Spleen (tissue), 11 donors: ENCODE results near the gene TTF2. TPM values are rescaled to one million over a fixed set of nuclear protein-coding genes. Genes with fewer than 3 reads are reported as not detected.
"Not testable (repeated sequence)": the region's sequence is repeated elsewhere in the genome, so short reads cannot be mapped to it uniquely, and the experiment has no call there.

Source experiments
- DNase-seq: peaks from one replicate; pipeline ENCODE4 v3.0.0-alpha.2; 2020
- H3K27ac ChIP-seq, 8 donors: fragments of 200-600 bp; sonication (generic) in 7 of 8; 1 replicate in 4 of 8; 2 replicates in 4 of 8; pipeline versions ENCODE4 v1.5.0 to v1.8.0; 2016 to 2021; ENCODE audit warnings: inconsistent platforms in 4 of 8, mild to moderate bottlenecking in 4 of 8, moderate library complexity in 1 of 8
- H3K27me3 ChIP-seq, 7 donors: fragments of 200-600 bp; sonication (generic) in 6 of 7; replicated peaks in 1 of 7; 1 replicate in 4 of 7; 2 replicates in 3 of 7; pipeline versions ENCODE4 v1.5.0 to v1.8.0; 2016 to 2021; ENCODE audit warnings: inconsistent platforms in 3 of 7, mild to moderate bottlenecking in 1 of 7
- H3K36me3 ChIP-seq, 6 donors: fragments of 200-600 bp; sonication (generic) in 5 of 6; 1 replicate in 4 of 6; 2 replicates in 2 of 6; pipeline versions ENCODE4 v1.5.0 to v1.8.0; 2016 to 2021; ENCODE audit warnings: inconsistent platforms in 2 of 6
- H3K4me1 ChIP-seq, 6 donors: fragments of 200-600 bp; sonication (generic) in 5 of 6; 1 replicate in 3 of 6; 2 replicates in 3 of 6; pipeline versions ENCODE4 v1.5.0 to v1.8.0; 2016 to 2021; ENCODE audit warnings: inconsistent platforms in 3 of 6
- H3K4me3 ChIP-seq, 8 donors: fragments of 200-600 bp; sonication (generic) in 7 of 8; 1 replicate in 4 of 8; 2 replicates in 4 of 8; pipeline versions ENCODE4 v1.5.0 to v1.8.0; 2016 to 2021; ENCODE audit warnings: inconsistent platforms in 4 of 8, mild to moderate bottlenecking in 4 of 8, moderate library complexity in 2 of 8
- H3K9me3 ChIP-seq, 8 donors: fragments of 200-600 bp; sonication (generic) in 7 of 8; 1 replicate in 4 of 8; 2 replicates in 4 of 8; pipeline versions ENCODE4 v1.5.0 to v1.8.0; 2016 to 2021; ENCODE audit warnings: inconsistent platforms in 4 of 8
- CTCF ChIP-seq, 11 experiments: fragments of 200-600 bp in 7 of 11; fragments of 450-650 bp in 4 of 11; sonication (generic) in 4 of 11; IDR thresholded peaks in 8 of 11; conservative IDR thresholded peaks in 3 of 11; 1 replicate in 7 of 11; 2 replicates in 4 of 11; pipeline versions ENCODE4 v1.4.0 to v1.8.0; 2016 to 2021; ENCODE audit warnings: antibody characterized with exemption in 11 of 11, inconsistent platforms in 4 of 11, mild to moderate bottlenecking in 1 of 11
- POLR2A ChIP-seq, 3 donors: fragments of 450-650 bp; IDR thresholded peaks; one replicate each; pipeline ENCODE4 v1.5.1; 2017; ENCODE audit warnings: antibody characterized with exemption in 3 of 3, mild to moderate bottlenecking in 1 of 3
- POLR2AphosphoS5 ChIP-seq, 3 donors: sonication (generic); formaldehyde crosslinking; IDR thresholded peaks; one replicate each; pipeline ENCODE4 v1.5.1; 2017; ENCODE audit warnings: antibody characterized with exemption in 3 of 3
- WGBS, 5 donors: extraction: QIAGEN DNeasy Blood & Tissue Kit in 3 of 5; methylation state at CpG; one replicate each; pipeline versions ENCODE4 v1.1.5 to v1.1.7; 2013 to 2018; 5-methylcytosine and 5-hydroxymethylcytosine counted together
- intact Hi-C: fragments of 100-400 bp; cut with DNase I; formaldehyde crosslinking; loops from one replicate; pipeline ENCODE4 v1.15.0; 2023; ENCODE audit warnings: low total_unique reads
- polyA plus RNA-seq, 3 donors: library from polyadenylated mRNA; stranded (reverse); fragments of 200-250 nt; gene quantifications; one replicate each; pipeline ENCODE4 v1.2.1, GENCODE V29; 2013
- total RNA-seq, 7 donors: library from RNA; depleted of rRNA in 3 of 7; stranded (reverse); fragments of >200 nt in 3 of 7; fragmentation: NEBNext Ultra II Directional in 4 of 7; extraction: Animal tissue kit (Norgen Biotek cat#: 25700) in 4 of 7; gene quantifications; one replicate each; pipeline versions ENCODE4 v1.1.0 to v1.2.1, GENCODE V29; 2016 to 2021
- donor health status: healthy with polysubstance abuse.
- donor health status: DM: no; HTN: no; CAD: no; lungs with moderate emphysema.
- donor health status: DM: no; HTN: no; CAD: no.
- donor health status: Bipolar disorder and iron deficiency.
- donor health status: healthy.
- donor health status: DM: no; HTN: no; CAD: no.
- donor health status: DM: yes; HTN: yes; CAD: no.

The TTF2 gene
- total and polyA plus RNA-seq, 10 donors, result 4.8 to 36.1 (median 23.0) TPM

GRCh38 chr1:117146575-117147340 is 86.6 kb downstream of the TTF2 start:
- Histone ChIP-seq H3K36me3 (no peaks in the 10 kb centered on the region), H3K4me3 (no peak overlapping the region), H3K4me1 (no peaks in the 10 kb centered on the region), H3K27ac (no peak overlapping the region), H3K27me3 (peaks cover 0 to 5% (median 0%) of the 10 kb centered on the region in 7 donors), H3K9me3 (peaks cover 0 to 6% (median 2%) of the 10 kb centered on the region in 8 donors)
- 74 to 91% (median 79%) methylated on average over 8 of the region's 8 CpGs for WGBS, 5 donors
- TF ChIP-seq POLR2AphosphoS5 (IDR thresholded peaks at IDR 0.05), result no peak
- TF ChIP-seq POLR2A (IDR thresholded peaks at IDR 0.05), result no peak
- no peak for TF ChIP-seq CTCF (IDR thresholded peaks at IDR 0.05 in 8 of 11, conservative IDR thresholded peaks at IDR 0.05 in 3 of 11)
- no peak for DNase-seq
- intact Hi-C loops, result no loop called here

GRCh38 chr1:117147341-117147831 is 87.3 kb downstream of the TTF2 start:
- Histone ChIP-seq H3K27ac (no peak overlapping the region), H3K27me3 (peaks cover 0 to 5% (median 0%) of the 10 kb centered on the region in 7 donors)
- intact Hi-C loops, result no loop called here

GRCh38 chr1:117147856-117148588 is 87.9 kb downstream of the TTF2 start:
- Histone ChIP-seq H3K9me3 (peaks cover 0 to 8% (median 2%) of the 10 kb centered on the region in 8 donors), H3K4me3 (no peak overlapping the region), H3K27me3 (peaks cover 0 to 5% (median 0%) of the 10 kb centered on the region in 7 donors), H3K36me3 (no peaks in the 10 kb centered on the region), H3K27ac (no peak overlapping the region), H3K4me1 (no peaks in the 10 kb centered on the region)
- DNase-seq, result no peak
- no peak for TF ChIP-seq CTCF (IDR thresholded peaks at IDR 0.05 in 8 of 11, conservative IDR thresholded peaks at IDR 0.05 in 3 of 11)
- no peak for TF ChIP-seq POLR2A (IDR thresholded peaks at IDR 0.05)
- TF ChIP-seq POLR2AphosphoS5 (IDR thresholded peaks at IDR 0.05), result no peak
- 80 to 88% (median 85%) methylated on average over 5 of the region's 5 CpGs for WGBS, 5 donors
- intact Hi-C loops, result no loop called here

More at GRCh38 chr1:117147341-117147831, 87.3 kb downstream of the TTF2 start:
- WGBS, 5 donors, result 67 to 85% (median 70%) methylated on average over 4 of the region's 4 CpGs
- H3K9me3 ChIP-seq, result peaks cover 0 to 8% (median 2%) of the 10 kb centered on the region in 8 donors
- no peaks in the 10 kb centered on the region for H3K36me3 ChIP-seq
- no peak for TF ChIP-seq POLR2A (IDR thresholded peaks at IDR 0.05)
- TF ChIP-seq CTCF (IDR thresholded peaks at IDR 0.05 in 8 of 11, conservative IDR thresholded peaks at IDR 0.05 in 3 of 11), result no peak
- no peak for TF ChIP-seq POLR2AphosphoS5 (IDR thresholded peaks at IDR 0.05)
- H3K4me1 ChIP-seq, result no peaks in the 10 kb centered on the region
- DNase-seq, result no peak
- no peak overlapping the region for H3K4me3 ChIP-seq

GRCh38 chr1:117150316-117150715 is 90.2 kb downstream of the TTF2 start:
- peaks cover 0 to 8% (median 2%) of the 10 kb centered on the region in 8 donors for H3K9me3 ChIP-seq
- no peak for DNase-seq
- H3K4me3 ChIP-seq, result no peak overlapping the region
- H3K27me3 ChIP-seq, result peaks cover 0 to 5% (median 0%) of the 10 kb centered on the region in 7 donors
- no peaks in the 10 kb centered on the region for H3K4me1 ChIP-seq
- 62 to 78% (median 65%) methylated on average over 2 of the region's 2 CpGs for WGBS, 5 donors
- TF ChIP-seq POLR2A (IDR thresholded peaks at IDR 0.05) (no peak), CTCF (IDR thresholded peaks at IDR 0.05 in 8 of 11, conservative IDR thresholded peaks at IDR 0.05 in 3 of 11) (no peak), POLR2AphosphoS5 (IDR thresholded peaks at IDR 0.05) (no peak)
- intact Hi-C loops, result no loop called here
- H3K27ac ChIP-seq, result no peak overlapping the region
- no peaks in the 10 kb centered on the region for H3K36me3 ChIP-seq

- H3K4me3 ChIP-seq, H3K27ac ChIP-seq, H3K9me3 ChIP-seq, H3K27me3 ChIP-seq, DNase-seq, H3K4me1 ChIP-seq, H3K36me3 ChIP-seq, intact Hi-C loops: not testable (repeated sequence)
- WGBS, 5 donors, result 78 to 88% (median 81%) methylated on average over 5 of the region's 5 CpGs
Measured at GRCh38 chr1:117151305-117151704, 91.2 kb downstream of the TTF2 start.
